HepG2 (cell line): ENCODE measurements around the gene NAALADL1. TPM values are rescaled to one million over a fixed set of nuclear protein-coding genes. Genes with fewer than 3 reads are reported as not detected.

ENCODE experiments used
- AHDC1 ChIP-seq: sonication (generic); formaldehyde crosslinking; IDR thresholded peaks from 2 replicates; pipeline ENCODE4 v1.5.1; 2020; ENCODE audit warnings: mild to moderate bottlenecking, missing genetic modification reagents, borderline replicate concordance
- CEBPG ChIP-seq: IDR thresholded peaks from 2 replicates; pipeline ENCODE4 v1.6.1; 2016
- HIVEP1 ChIP-seq: sonication (generic); formaldehyde crosslinking; IDR thresholded peaks from 2 replicates; pipeline ENCODE4 v1.4.0; 2020; ENCODE audit warnings: mild to moderate bottlenecking, missing genetic modification reagents
- HMG20A ChIP-seq: IDR thresholded peaks from 2 replicates; pipeline ENCODE4 v1.6.1; 2016; ENCODE audit warnings: borderline replicate concordance
- KDM6A ChIP-seq: IDR thresholded peaks from 2 replicates; pipeline ENCODE4 v1.6.1; 2016; ENCODE audit warnings: low read depth
- PAX8 ChIP-seq: sonication (generic); formaldehyde crosslinking; IDR thresholded peaks from 2 replicates; pipeline ENCODE4 v1.8.0; 2022; ENCODE audit warnings: mild to moderate bottlenecking, missing genetic modification reagents, borderline replicate concordance
- POLR2AphosphoS5 ChIP-seq: IDR thresholded peaks from 2 replicates; pipeline ENCODE4 v1.6.1; 2012; ENCODE audit warnings: low read depth, low read length
- REXO4 ChIP-seq: sonication (generic); formaldehyde crosslinking; IDR thresholded peaks from 2 replicates; pipeline ENCODE4 v1.8.0; 2022; ENCODE audit warnings: missing genetic modification reagents, mild to moderate bottlenecking, borderline replicate concordance
- THAP11 ChIP-seq: IDR thresholded peaks from 2 replicates; pipeline ENCODE4 v1.6.1; 2016; ENCODE audit warnings: missing biosample characterization, missing genetic modification reagents
- ZBTB37 ChIP-seq: sonication (generic); formaldehyde crosslinking; IDR thresholded peaks from 2 replicates; pipeline ENCODE4 v1.4.0; 2020; ENCODE audit warnings: mild to moderate bottlenecking, missing genetic modification reagents
- ZIK1 ChIP-seq: sonication (generic); formaldehyde crosslinking; IDR thresholded peaks from 2 replicates; pipeline ENCODE4 v1.5.0; 2020; ENCODE audit warnings: mild to moderate bottlenecking, low read depth, missing genetic modification reagents, borderline replicate concordance
- ZNF382 ChIP-seq: sonication (generic); formaldehyde crosslinking; IDR thresholded peaks from 2 replicates; pipeline ENCODE4 v1.5.0; 2020; ENCODE audit warnings: missing genetic modification reagents, mild to moderate bottlenecking, borderline replicate concordance
- ZNF607 ChIP-seq: sonication (generic); formaldehyde crosslinking; IDR thresholded peaks from 2 replicates; pipeline ENCODE4 v1.5.1; 2020; ENCODE audit warnings: missing genetic modification reagents, mild to moderate bottlenecking, borderline replicate concordance
- ZNF746 ChIP-seq: sonication (generic); formaldehyde crosslinking; IDR thresholded peaks from 2 replicates; pipeline ENCODE4 v1.8.0; 2022; ENCODE audit warnings: mild to moderate bottlenecking, missing genetic modification reagents
- ZNF773 ChIP-seq: sonication (generic); formaldehyde crosslinking; IDR thresholded peaks from 2 replicates; pipeline ENCODE4 v1.4.0; 2020; ENCODE audit warnings: missing genetic modification reagents, borderline replicate concordance
- ZSCAN20 ChIP-seq: sonication (generic); formaldehyde crosslinking; IDR thresholded peaks from 2 replicates; pipeline ENCODE4 v1.4.0; 2020; ENCODE audit warnings: missing genetic modification reagents, mild to moderate bottlenecking, borderline replicate concordance
- polyA plus RNA-seq, 8 experiments: library from polyadenylated mRNA; depleted of rRNA in 3 of 8; stranded (reverse) in 7 of 8; unstranded in 1 of 8; fragments of >200 nt; fragmentation: Illumina TruSeq in 4 of 8; extraction: Trizol in 4 of 8; gene quantifications; 2 replicates each; pipeline versions ENCODE4 v1.2.1 to v1.2.3, GENCODE V29; 2011 to 2016; ENCODE audit warnings: low read depth in 4 of 8, missing spikeins in 1 of 8, mixed read lengths in 1 of 8; ENCODE audit not compliant: insufficient read depth in 1 of 8
- total RNA-seq, 5 experiments: library from RNA; depleted of rRNA; stranded (reverse); fragments of >200 nt; fragmentation: Illumina TruSeq; extraction: Trizol; gene quantifications; 2 replicates each; pipeline ENCODE4 v1.2.3, GENCODE V29; 2016; ENCODE audit warnings: low read depth in 1 of 5
- TF ChIP-seq, protein P1 (sequence below): sonication (generic); formaldehyde crosslinking; IDR thresholded peaks from 2 replicates; pipeline ENCODE4 v1.4.0; 2020; ENCODE audit warnings: low read depth, mild to moderate bottlenecking, missing genetic modification reagents
- TF ChIP-seq, protein P2 (sequence below): sonication (generic); formaldehyde crosslinking; IDR thresholded peaks from 2 replicates; pipeline ENCODE4 v1.4.0; 2020; ENCODE audit warnings: missing genetic modification reagents

Gene NAALADL1
- total and polyA plus RNA-seq, 2 of the 13 experiments (the other 11 are each of a cell fraction or from before 2014, with no cell fraction given): 9.3 to 33.9 TPM

DNA sequence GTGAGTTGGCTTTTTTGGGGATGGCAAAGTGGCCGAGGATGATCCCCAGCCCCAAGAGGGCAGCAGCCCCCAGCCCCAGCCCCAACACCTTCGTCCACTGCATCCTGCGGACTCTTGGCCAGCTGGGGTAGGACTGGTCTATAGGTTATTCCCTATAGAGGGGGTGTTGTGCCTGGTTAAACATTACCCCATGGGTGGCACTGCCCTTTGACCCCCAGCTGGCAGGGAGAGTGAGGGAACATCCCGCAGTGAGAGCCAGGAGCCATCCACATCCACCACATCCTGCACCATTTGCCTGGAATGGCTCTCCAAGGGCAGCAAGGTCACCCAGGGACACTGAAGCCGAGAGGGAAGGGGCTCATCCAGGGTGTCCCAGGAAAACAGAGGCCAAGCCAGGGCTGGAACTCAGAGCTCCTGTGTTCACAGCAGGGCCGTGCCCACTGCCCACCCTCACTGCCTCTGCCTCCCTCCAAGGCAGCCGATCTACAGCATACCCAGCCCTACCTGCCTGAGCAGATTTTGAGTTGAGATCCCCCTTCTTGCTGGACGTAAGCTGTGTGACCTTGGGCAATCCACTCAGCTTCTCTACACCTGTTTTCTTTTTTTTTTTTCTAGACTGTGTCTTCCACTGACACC is at the start of gene NAALADL1 (continued):
- 0 out of 2 replicates have a peak, but pooled peaks have one; percentile 14 for TF ChIP-seq AHDC1 (CRISPR knock-in tag)
- no peak for TF ChIP-seq CEBPG
- TF ChIP-seq ZNF773 (CRISPR knock-in tag): no peak
- no peak; the same call in 1 of the 2 replicates for TF ChIP-seq KDM6A (CRISPR knock-in tag)
- TF ChIP-seq, protein P1, sequence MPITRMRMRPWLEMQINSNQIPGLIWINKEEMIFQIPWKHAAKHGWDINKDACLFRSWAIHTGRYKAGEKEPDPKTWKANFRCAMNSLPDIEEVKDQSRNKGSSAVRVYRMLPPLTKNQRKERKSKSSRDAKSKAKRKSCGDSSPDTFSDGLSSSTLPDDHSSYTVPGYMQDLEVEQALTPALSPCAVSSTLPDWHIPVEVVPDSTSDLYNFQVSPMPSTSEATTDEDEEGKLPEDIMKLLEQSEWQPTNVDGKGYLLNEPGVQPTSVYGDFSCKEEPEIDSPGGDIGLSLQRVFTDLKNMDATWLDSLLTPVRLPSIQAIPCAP (CRISPR knock-in tag): no peak
- TF ChIP-seq THAP11: no peak
- TF ChIP-seq ZNF382 (CRISPR knock-in tag): no peak
- TF ChIP-seq POLR2AphosphoS5: peak; percentile 58; the same call in 1 of the 2 replicates
- TF ChIP-seq, protein P2, sequence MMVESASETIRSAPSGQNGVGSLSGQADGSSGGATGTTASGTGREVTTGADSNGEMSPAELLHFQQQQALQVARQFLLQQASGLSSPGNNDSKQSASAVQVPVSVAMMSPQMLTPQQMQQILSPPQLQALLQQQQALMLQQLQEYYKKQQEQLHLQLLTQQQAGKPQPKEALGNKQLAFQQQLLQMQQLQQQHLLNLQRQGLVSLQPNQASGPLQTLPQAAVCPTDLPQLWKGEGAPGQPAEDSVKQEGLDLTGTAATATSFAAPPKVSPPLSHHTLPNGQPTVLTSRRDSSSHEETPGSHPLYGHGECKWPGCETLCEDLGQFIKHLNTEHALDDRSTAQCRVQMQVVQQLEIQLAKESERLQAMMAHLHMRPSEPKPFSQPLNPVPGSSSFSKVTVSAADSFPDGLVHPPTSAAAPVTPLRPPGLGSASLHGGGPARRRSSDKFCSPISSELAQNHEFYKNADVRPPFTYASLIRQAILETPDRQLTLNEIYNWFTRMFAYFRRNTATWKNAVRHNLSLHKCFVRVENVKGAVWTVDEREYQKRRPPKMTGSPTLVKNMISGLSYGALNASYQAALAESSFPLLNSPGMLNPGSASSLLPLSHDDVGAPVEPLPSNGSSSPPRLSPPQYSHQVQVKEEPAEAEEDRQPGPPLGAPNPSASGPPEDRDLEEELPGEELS: 0 out of 2 replicates have a peak, but pooled peaks have one; percentile 24
- TF ChIP-seq ZIK1: peak; percentile 29; the same call in 1 of the 2 replicates
- TF ChIP-seq ZNF746: 0 out of 2 replicates have a peak, but pooled peaks have one; percentile 73
- no peak for TF ChIP-seq PAX8 (CRISPR knock-in tag)
- TF ChIP-seq REXO4 (CRISPR knock-in tag): no peak
- TF ChIP-seq HMG20A (CRISPR knock-in tag): no peak
- peak; percentile 32; the same call in 1 of the 2 replicates for TF ChIP-seq HIVEP1 (CRISPR knock-in tag)
- TF ChIP-seq ZNF607 (CRISPR knock-in tag): no peak
- peak; percentile 90 for TF ChIP-seq ZBTB37 (CRISPR knock-in tag)
- TF ChIP-seq ZSCAN20 (CRISPR knock-in tag): no peak
